ENCODE measurements around the gene ADAM12.

DNA sequence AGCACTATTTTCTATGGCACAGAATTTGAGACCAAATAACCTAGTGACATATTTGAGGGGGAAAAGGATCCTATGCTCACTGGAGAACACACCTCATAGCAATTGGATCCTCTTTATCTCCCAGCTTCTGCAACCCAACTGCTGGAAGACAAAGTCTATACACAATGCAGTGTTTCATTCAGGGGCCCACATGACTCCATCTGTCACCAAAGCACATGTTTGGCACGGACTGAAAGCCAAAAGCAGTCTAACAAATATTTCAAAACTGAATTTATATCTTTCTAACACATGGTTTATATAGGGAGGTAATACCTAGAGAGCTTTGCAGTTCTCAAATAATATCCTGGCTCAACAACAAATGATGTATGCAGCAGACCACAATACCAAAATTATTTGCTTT lies 39.2 kb downstream of the ADAM12 start:
- TF ChIP-seq, protein P1, sequence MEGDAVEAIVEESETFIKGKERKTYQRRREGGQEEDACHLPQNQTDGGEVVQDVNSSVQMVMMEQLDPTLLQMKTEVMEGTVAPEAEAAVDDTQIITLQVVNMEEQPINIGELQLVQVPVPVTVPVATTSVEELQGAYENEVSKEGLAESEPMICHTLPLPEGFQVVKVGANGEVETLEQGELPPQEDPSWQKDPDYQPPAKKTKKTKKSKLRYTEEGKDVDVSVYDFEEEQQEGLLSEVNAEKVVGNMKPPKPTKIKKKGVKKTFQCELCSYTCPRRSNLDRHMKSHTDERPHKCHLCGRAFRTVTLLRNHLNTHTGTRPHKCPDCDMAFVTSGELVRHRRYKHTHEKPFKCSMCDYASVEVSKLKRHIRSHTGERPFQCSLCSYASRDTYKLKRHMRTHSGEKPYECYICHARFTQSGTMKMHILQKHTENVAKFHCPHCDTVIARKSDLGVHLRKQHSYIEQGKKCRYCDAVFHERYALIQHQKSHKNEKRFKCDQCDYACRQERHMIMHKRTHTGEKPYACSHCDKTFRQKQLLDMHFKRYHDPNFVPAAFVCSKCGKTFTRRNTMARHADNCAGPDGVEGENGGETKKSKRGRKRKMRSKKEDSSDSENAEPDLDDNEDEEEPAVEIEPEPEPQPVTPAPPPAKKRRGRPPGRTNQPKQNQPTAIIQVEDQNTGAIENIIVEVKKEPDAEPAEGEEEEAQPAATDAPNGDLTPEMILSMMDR (conservative IDR thresholded peaks at IDR 0.05; ENCODE audit: low read depth in 2 of 2) = no peak
- TF ChIP-seq EZH2 (IDR thresholded peaks at IDR 0.05; ENCODE audit: low read depth, unreplicated experiment) (no peak), EZH2phosphoT487 (IDR thresholded peaks at IDR 0.05; ENCODE audit: unreplicated experiment) (no peak), POLR2AphosphoS5 (IDR thresholded peaks at IDR 0.05; ENCODE audit: low read depth) (no peak), CREB1 (CRISPR knock-in tag; IDR thresholded peaks at IDR 0.05; ENCODE audit: low read depth) (no peak), JUNB (IDR thresholded peaks at IDR 0.05; ENCODE audit: unreplicated experiment) (no peak), ZNF114 (CRISPR knock-in tag; IDR thresholded peaks at IDR 0.05) (no peak), NANOG (IDR thresholded peaks at IDR 0.05; ENCODE audit: borderline replicate concordance) (no peak)
- TF ChIP-seq, protein P2, sequence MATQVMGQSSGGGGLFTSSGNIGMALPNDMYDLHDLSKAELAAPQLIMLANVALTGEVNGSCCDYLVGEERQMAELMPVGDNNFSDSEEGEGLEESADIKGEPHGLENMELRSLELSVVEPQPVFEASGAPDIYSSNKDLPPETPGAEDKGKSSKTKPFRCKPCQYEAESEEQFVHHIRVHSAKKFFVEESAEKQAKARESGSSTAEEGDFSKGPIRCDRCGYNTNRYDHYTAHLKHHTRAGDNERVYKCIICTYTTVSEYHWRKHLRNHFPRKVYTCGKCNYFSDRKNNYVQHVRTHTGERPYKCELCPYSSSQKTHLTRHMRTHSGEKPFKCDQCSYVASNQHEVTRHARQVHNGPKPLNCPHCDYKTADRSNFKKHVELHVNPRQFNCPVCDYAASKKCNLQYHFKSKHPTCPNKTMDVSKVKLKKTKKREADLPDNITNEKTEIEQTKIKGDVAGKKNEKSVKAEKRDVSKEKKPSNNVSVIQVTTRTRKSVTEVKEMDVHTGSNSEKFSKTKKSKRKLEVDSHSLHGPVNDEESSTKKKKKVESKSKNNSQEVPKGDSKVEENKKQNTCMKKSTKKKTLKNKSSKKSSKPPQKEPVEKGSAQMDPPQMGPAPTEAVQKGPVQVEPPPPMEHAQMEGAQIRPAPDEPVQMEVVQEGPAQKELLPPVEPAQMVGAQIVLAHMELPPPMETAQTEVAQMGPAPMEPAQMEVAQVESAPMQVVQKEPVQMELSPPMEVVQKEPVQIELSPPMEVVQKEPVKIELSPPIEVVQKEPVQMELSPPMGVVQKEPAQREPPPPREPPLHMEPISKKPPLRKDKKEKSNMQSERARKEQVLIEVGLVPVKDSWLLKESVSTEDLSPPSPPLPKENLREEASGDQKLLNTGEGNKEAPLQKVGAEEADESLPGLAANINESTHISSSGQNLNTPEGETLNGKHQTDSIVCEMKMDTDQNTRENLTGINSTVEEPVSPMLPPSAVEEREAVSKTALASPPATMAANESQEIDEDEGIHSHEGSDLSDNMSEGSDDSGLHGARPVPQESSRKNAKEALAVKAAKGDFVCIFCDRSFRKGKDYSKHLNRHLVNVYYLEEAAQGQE (IDR thresholded peaks at IDR 0.05; ENCODE audit: unreplicated experiment) = no peak
- TF ChIP-seq, protein P3, sequence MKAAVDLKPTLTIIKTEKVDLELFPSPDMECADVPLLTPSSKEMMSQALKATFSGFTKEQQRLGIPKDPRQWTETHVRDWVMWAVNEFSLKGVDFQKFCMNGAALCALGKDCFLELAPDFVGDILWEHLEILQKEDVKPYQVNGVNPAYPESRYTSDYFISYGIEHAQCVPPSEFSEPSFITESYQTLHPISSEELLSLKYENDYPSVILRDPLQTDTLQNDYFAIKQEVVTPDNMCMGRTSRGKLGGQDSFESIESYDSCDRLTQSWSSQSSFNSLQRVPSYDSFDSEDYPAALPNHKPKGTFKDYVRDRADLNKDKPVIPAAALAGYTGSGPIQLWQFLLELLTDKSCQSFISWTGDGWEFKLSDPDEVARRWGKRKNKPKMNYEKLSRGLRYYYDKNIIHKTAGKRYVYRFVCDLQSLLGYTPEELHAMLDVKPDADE (IDR thresholded peaks at IDR 0.05) = no peak
- TF ChIP-seq, protein P4, sequence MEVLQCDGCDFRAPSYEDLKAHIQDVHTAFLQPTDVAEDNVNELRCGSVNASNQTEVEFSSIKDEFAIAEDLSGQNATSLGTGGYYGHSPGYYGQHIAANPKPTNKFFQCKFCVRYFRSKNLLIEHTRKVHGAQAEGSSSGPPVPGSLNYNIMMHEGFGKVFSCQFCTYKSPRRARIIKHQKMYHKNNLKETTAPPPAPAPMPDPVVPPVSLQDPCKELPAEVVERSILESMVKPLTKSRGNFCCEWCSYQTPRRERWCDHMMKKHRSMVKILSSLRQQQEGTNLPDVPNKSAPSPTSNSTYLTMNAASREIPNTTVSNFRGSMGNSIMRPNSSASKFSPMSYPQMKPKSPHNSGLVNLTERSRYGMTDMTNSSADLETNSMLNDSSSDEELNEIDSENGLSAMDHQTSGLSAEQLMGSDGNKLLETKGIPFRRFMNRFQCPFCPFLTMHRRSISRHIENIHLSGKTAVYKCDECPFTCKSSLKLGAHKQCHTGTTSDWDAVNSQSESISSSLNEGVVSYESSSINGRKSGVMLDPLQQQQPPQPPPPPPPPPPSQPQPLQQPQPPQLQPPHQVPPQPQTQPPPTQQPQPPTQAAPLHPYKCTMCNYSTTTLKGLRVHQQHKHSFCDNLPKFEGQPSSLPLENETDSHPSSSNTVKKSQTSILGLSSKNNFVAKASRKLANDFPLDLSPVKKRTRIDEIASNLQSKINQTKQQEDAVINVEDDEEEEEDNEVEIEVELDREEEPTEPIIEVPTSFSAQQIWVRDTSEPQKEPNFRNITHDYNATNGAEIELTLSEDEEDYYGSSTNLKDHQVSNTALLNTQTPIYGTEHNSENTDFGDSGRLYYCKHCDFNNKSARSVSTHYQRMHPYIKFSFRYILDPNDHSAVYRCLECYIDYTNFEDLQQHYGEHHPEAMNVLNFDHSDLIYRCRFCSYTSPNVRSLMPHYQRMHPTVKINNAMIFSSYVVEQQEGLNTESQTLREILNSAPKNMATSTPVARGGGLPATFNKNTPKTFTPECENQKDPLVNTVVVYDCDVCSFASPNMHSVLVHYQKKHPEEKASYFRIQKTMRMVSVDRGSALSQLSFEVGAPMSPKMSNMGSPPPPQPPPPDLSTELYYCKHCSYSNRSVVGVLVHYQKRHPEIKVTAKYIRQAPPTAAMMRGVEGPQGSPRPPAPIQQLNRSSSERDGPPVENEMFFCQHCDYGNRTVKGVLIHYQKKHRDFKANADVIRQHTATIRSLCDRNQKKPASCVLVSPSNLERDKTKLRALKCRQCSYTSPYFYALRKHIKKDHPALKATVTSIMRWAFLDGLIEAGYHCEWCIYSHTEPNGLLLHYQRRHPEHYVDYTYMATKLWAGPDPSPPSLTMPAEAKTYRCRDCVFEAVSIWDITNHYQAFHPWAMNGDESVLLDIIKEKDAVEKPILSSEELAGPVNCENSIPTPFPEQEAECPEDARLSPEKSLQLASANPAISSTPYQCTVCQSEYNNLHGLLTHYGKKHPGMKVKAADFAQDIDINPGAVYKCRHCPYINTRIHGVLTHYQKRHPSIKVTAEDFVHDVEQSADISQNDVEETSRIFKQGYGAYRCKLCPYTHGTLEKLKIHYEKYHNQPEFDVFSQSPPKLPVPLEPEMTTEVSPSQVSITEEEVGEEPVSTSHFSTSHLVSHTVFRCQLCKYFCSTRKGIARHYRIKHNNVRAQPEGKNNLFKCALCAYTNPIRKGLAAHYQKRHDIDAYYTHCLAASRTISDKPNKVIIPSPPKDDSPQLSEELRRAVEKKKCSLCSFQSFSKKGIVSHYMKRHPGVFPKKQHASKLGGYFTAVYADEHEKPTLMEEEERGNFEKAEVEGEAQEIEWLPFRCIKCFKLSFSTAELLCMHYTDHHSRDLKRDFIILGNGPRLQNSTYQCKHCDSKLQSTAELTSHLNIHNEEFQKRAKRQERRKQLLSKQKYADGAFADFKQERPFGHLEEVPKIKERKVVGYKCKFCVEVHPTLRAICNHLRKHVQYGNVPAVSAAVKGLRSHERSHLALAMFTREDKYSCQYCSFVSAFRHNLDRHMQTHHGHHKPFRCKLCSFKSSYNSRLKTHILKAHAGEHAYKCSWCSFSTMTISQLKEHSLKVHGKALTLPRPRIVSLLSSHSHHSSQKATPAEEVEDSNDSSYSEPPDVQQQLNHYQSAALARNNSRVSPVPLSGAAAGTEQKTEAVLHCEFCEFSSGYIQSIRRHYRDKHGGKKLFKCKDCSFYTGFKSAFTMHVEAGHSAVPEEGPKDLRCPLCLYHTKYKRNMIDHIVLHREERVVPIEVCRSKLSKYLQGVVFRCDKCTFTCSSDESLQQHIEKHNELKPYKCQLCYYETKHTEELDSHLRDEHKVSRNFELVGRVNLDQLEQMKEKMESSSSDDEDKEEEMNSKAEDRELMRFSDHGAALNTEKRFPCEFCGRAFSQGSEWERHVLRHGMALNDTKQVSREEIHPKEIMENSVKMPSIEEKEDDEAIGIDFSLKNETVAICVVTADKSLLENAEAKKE (CRISPR knock-in tag; IDR thresholded peaks at IDR 0.05) = no peak
